Stimulated activated CD4-positive, alpha-beta T cell treated with anti-CD3 and anti-CD28 coated beads, Interleukin-1b, Interleukin-23, amount 100 ng/mL, for 1 hour (primary cell): ENCODE data around the gene CHN2.

Experiments used
- DNase-seq, 2 donors: peaks; one replicate each; pipeline ENCODE4 v3.0.0-alpha.2; 2020; ENCODE audit warnings: low read depth in 2 of 2

The CHN2 gene

DNA sequence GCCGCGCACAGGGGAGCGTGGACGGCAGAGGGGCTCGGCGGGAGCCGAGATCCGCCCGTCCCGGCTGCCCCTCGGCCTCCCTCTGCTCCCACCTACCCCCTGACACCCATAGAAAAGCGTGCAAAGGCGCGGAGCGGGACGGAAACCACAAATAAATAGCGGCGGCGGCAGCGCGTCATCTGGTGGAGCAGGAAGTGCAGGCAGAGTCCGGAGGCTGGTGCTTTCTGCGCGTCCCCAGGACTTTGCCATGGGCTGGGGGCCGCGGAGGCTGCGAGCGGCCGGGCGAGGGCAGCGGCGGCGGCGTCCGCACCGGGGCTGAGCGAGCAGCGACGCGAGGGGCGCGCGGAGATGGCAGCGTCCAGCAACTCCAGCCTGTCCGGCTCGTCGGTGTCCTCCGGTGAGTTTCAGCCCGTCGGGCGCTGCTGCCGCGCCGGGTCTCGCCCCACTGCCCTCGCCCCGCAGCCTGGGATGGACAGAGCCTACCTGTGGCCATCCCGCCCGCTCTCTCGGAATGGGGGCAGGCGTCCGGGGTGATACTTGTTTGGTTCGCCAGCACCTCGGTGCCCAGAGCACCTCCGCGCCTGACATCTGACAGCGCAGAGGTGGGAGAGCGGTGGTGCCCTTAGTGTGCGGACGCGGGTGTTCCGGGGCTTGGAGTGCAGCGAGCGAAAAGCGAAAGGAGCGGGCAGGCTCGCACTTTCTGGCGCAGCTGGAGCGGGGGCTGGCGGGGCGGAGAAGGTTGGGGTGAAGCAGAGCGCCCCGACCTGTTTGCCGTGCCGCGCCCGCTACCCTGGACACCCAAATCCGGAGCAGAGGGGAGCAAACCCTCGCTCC is at the start of gene CHN2:
Gene CHN2, plus strand, starts transcription at position 182 of the 834 bp plus-strand sequence.
- DNase-seq = no peak

DNA sequence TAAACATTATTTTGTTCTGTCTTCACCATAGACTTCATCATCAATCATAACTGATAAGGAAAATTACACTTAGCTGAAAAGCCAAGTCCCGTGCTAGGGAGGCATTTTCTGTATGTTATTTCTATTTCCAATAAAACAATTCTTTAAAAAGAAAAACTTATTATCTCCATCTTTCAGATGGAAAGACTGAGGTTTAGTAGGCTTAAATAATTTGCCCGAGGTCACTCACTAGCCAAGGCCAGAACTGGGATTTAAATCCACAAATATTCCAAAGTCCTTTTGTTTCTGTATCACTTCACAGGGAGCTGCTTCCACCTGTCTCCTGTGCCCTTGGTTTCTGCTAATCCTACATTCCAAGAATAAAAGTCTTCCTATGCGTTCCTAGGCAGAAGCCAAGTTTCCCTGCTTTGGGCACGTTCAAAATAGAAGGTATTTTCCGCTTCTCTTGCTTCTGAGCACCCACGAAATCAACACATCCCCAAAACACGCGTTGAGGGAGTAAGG is 49.0 kb upstream of the CHN2 start:
- no peak for DNase-seq

DNA sequence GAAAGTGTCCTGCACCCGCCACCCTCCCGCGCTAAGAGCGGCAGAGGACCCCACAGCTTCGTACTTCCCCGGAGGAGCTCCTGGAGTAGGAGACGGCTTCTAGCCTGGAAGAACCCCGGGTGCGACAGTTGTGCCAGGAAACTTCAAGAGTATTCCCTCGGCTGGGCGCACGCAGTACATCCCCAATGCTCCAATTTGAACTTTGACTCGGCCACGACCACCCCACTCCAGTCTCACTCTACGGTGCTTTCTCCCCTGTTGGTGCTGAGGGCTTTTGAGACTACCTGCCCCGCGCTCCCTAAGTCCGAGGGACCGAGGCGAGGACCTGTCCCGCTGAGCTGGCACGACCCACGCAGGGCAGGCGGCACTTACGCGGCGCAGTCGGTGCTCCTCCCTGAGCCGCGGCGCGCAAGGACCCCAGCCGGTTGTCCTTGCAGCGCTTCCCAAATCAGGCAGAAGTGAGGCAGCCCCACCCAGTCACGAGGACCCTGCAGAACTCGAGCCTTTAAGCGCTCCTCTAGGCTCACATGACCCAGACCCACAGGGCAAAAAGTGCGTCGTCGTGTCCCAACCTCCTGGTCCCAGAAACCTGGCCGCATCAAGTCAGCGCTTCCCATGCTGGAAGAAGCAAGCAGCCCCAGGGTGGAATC is 48.4 kb upstream of the CHN2 start, which contains the start of gene CPVL:
Gene CPVL, minus strand, starts transcription at position 481 of the 650 bp plus-strand sequence. CDS start 25,476 bp downstream, outside the sequence.
- DNase-seq = no peak

DNA sequence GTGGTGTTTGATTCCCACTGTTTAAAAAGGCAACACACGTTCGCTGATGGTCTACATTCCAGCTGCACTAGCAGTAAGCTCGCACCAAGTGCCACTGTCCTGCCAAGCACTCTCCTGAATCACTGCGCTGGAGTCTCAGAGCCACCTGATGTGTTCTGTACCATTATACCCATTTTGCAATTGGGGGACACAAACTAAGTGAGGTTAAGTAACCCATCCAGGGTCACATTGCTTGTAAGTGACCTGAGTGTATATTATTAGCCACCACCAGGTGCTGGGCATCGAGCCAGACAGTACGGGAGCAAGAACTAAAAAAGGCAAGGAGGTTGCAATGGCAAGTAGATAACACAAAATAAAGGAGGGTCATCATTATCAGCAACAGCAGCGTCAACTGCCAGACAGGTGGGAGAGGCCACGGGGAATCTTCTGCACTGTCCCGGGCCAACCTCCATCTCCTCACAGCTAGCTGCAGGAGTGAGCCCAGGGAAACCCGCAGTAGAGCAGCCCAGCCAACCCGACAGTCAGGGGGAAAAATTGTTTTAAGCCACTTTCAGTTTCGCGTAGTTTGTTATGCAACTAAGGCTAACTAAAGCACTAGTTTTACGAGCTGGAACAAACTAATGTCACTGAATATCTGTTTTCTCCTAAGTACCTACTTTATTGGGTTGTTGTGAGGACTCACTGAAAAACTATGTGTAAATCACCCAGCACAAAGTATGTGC is 47.5 kb upstream of the CHN2 start:
- no peak for DNase-seq

DNA sequence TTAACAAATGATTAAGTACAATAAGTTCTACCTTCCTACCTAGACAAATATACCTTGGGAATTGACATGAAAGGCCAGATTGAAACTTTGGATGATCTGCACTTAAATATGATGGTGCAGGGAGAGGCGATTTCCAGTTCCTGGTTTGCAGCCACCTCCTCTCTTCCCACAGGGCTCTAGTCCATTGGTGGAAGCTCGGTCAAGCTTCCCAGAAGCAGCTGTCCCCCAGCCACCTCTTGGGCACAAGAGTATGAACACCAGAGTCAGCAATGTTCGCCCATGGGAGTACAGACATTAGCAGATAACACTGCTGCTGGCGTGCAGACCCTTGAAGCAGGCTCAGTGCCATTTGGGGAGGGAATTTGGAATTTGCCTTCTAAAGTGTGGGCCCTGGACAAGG is 46.8 kb upstream of the CHN2 start:
- DNase-seq = no peak

DNA sequence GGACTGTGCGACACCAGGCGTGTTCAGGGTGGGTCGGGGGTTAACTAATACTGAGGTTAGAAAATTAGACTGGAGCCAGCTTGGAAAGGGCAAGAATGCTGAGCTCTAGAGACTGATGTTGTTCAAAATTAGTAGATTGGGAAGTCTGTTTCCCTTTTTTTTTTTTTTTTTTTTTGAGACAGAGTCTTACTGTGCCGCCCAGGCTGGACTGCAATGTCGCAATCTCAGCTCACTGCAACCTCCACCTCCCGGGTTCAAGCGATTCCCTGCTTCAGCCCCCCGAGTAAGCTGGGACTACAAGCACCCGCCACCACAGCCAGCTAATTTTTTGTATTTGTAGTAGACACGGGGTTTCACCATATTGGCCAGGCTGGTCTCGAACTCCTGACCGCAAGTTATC is 45.5 kb upstream of the CHN2 start:
- DNase-seq = no peak

DNA sequence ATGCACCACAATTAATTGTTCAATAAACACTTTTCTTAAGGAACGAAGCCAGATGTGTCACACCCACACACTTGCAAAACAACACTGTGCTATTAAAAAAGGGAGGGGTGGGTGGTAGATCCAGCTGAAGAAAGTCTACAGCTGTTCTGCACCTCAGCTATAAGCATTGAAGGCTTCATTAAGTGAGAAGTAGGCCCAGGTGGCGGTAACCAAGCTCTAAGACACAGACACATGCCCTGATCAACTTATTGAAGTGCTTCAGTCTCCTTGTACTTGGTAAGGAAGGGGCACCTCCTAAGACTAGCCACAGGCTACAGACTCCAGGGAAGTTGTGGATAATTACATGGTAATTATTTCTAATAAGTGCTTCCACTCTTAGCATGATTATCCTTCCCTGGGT is 43.7 kb upstream of the CHN2 start:
- no peak for DNase-seq

DNA sequence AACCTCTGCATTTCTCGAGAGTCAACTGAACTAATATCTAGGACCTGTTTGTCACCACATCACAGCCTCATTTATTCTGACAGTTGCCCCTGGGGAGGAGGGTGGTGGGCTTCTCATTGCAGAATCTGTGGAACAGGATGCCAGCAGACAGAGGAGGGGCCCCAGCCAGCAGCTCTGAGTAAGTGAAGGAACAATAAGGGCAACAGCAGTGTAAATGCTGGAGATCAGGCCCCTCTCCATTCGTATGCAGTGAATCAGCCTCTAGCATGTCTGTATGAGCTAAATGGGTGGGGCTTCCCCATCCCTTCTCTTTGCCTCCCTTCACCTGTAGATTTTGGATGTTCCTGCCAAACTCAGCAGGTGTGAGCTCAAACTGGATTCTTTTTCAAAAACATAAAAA is 40.5 kb upstream of the CHN2 start:
- DNase-seq = no peak

DNA sequence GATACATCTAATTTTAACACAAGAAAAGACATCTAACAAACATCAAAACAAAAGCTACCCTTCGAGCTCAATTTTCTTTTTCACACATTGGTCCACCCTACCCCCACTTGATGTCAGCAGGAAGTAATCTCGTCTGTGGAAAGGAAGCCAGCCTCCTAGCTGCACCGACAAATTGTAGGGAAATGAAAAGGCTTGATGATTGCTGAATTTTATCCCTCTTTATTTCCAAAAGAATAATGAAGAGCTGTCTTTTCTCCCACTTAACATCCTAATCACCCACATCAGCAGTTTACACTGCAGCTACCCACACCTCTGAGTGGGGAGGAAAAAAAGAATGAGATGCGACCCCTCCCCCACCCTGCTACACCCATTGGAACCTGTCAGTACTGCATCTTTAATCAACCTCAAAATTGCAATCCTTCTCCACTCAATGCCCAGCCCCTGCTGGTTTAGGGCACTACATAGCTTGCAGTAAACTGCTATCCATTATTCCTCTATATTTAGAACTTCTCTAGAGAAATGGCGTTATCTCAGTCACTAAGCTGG is 37.6 kb upstream of the CHN2 start:
- no peak for DNase-seq

DNA sequence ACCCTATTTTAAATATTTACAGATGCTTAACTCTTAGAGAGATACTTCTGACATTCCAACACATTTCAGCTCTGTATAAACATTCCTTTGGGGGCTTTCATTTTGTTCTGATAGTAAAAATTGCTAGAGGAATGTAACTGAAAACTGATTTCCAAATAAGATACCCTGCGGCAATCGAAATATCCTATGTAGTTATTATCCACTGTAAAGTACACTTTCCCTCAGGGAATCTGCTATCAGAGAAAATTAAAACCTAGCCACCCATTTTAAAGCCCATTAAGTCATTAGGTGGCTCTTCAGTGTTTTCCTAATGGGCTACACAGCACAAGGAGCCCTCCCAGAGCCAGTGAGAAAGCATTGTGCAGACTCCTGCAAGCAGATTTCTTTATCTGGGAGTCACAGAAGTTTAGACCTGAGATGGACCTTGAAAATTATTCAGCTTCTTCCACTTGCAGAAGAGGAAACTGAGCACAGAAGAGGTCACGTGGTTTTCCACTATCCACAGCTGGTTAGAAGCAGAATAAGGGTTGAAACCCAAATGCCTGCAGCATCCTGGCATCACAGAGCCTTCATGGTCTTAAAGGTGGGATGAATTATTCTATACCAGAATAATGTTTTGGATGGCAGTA is 35.7 kb upstream of the CHN2 start:
- no peak for DNase-seq

DNA sequence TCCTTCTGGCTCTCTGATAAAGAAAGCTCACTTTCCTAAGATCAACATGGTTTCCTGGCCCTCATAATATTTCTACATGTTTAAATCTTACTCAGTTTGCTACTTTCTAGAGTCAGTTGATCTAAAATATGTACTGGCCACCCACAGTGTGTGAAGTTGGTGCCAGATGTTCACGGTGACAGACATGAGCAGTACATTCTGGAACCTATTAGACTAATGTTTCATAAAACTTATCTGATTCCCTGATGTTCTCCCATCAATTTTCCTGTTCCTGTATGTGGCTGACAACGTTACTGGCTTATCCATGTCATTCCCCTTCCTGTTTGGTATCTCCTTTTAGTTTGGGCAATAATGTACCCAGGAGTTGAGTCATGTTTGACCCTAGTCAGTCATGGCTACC is 34.5 kb upstream of the CHN2 start:
- DNase-seq = no peak

DNA sequence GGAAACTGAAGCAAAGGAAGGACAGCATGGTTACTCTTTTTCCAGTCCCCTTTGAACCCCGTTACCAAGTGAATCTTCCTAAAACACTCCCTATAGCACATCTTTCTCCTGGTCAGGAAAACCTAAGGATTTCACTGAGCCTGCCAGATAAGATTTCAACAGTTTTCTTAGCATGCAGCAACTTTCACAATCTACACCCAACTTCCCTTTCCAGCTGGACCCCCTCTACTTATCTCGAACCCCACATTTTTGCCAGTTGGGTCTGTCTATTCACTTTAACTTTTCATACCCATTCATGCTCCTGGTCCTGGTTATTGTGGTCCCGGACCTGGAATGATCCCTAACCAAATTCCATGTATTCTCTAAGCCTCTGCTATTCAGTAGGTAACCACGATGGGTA is 33.3 kb upstream of the CHN2 start:
- DNase-seq = no peak

DNA sequence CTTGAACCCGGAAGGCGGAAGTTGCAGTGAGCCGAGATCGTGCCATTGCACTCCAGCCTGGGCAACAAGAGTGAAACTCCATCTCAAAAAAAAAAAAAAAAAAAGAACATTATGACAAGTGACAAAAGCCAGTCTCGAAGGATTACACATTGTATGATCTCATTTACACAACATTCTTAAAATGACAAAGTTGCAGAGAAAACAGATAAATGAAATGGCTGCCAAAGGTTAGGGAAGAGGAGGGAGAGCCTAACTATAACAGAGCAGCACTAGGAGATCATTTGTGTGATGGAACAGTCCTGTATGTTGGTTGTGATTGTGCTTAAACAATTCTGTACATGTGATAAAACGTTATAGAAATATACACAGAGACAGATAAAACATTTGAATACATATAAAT is 32.0 kb upstream of the CHN2 start:
- DNase-seq = no peak

DNA sequence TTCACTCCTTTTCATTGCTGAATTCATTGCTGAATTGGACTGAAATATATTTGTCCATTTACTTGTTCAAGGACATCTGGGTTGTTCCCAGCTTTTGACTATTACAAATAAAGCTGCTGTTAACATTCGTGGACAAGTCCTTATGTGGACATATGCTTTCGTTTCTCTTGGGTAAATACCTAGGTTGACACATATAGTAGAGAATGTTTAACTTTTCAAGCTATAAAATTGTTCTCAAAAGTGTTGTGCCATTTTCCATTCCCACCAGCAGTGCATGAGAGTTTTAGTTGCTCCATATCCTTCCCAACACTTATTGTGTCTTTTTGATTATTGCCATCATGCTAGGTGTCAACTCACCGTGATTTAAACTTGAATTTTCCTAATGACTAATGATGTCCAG is 30.7 kb upstream of the CHN2 start:
- DNase-seq = no peak

DNA sequence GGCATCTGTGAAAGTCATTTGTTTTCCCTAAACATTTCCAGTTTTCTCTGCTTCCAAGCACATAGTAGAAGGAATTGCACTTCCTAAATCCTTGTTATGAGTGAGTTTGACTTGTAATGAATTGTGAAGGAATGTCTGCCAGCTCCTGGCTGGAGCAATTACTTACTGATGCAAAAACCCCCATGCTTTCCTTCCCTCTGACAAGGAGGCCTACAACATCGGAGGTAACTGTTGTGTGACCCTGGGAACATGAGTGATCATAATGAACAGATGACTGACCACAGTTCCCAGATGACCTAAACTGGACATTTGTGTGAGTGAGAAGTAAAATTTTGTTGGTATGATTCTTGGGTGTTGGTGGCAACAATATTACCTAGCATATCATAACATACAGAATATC is 26.9 kb upstream of the CHN2 start:
- DNase-seq = no peak

DNA sequence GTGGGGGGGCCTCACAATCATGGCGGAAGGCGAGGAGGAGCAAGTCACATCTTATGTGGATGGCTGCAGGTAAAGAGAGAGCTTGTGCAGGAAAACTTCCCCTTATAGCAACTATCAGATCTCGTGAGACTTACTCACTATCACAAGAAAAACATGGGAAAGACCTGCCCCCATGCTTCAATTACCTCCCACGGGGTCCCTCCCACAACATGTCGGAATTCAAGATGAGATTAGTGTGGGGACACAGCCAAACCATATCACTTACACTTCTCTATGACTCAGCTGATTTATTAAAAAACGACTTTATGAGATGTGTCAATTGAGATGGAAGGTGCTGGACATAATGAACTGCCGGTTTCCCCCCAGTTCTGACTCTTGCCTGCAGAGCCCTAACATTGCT is 23.8 kb upstream of the CHN2 start:
- no peak for DNase-seq

DNA sequence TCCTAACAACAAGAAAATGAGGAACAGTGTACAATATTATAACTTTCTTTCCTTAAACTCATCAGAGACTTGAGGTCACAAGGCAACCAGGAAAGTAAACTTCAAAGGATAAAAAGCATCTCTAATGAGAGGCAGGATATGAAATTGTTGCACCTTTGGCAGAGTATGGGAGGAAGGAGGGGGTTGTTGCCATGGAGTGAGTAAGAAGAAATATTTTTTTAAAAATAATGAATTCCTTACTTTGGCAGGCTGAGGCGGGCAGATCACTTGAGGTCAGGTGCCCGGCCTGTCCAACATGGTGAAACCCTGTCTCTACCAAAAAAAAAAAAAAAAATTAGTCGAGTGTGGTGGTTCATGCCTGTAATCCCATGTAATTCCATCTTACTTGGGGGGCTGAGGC is 21.1 kb upstream of the CHN2 start:
- DNase-seq = no peak

DNA sequence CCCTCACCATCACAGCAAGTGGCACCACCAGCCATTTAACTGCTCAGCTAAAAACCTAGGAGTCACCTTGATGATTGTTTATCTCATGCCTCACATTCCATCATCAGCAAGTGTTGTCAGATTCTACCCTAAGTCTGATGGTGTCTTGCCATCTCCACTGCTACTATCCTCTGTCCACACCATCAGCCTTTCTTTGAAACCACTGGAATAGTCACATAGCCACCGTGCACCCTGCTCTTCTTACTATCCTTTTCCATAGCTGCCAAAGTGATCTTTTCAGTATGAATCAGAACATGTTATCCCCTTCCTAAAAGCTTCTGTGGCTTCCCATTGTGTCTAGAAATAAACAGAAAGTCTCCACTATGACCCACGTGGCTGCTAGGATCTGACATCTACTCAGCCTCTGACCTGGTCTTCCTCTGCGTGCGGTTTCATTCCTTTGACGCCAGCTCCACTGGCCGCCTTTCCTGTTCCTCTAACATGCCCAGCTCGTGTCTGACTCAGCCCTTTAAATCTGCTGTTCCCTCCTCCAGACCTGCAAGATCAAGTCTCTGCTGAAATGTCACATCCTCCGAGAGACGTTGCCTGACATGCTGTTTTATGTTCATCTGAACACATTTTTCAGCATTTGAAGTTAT is 16.5 kb upstream of the CHN2 start:
- no peak for DNase-seq

DNA sequence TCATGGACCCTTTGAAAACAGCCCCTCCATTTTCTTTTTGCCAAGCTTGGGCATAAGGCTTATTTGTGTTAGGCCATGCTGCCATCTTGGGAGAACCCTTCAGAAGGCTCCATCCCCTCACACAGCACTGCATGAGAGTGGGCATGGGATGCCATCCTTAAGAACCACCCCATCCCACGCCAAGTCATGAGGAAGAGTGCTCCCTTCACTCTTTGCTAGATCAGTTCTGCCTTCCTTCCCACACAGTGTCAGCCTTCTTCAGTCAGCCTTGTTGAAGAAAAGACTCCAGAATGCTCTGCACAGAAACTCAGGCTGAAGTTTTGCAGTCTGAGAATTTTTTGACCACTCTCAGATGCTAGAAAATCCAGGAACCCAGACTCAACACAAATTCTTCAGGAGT is 15.5 kb upstream of the CHN2 start:
- DNase-seq = no peak

DNA sequence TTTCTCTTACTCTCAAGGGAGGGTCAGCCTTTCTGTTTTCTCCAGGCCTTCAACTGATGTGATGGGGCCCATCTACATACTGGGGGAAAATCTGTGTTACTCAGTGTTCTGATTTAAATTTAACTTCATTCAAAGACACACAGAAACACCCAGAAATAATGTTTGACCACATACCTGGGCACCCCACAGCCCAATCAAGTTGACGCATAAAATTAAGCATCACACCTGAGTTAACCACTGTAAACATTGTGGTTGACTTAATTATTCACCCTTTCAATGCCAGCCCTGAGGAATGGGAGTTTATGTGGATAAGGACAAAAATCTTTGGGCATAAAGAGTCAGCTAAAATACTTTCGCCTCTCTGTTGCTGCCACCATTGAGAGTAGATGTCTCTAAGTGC is 10.0 kb upstream of the CHN2 start:
- no peak for DNase-seq

DNA sequence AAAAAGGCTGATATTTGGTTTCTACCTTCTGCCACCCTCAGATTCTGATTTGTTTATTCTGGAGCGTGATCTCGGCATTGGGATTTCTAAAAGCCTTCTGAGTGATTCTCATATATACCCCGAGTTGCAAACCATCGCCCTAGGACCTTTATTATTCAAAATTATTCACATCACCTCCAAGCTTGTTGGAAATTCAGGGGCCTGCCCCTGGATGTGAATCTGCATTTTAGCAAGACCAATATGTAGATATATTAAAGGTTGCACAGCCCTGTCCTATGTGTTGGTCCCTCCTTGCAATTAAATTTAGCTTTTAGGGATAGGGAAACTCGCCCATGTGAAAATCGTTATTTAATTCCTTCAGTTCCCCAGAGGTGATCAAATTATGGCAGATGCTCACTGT is 9.0 kb upstream of the CHN2 start:
- no peak for DNase-seq
